Panc1 (cell line): ENCODE measurements around the gene NPAS3.

ENCODE experiments used
- SIN3A ChIP-seq: IDR thresholded peaks from 2 replicates; pipeline ENCODE4 v1.6.1; 2012; ENCODE audit warnings: low read depth, mild to moderate bottlenecking, low read length, moderate library complexity, borderline replicate concordance; ENCODE audit not compliant: insufficient read depth
- TF ChIP-seq, protein P1 (sequence below): fragments of 450-650 bp; IDR thresholded peaks from 2 replicates; pipeline ENCODE4 v1.5.1; 2017; ENCODE audit warnings: mild to moderate bottlenecking

DNA sequence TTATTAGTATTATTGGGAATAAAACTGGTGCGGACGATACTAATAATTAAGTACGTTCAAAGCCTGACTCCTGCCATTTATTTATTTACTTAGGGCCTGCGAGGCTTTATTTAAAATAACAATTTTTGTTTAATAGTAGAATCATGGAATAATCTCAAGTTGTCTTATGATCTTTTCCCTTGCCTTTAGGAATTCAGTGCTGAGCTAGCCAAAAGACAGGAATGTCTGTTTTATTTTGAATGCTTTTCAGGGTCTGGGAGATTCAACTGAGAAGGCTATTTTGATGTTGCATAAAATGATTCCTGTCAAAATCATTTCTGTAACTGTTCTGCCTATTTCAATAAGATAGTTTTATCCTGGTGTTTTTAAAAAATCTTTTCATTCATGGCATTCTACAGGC is 522.4 kb downstream of the NPAS3 start:
- TF ChIP-seq, protein P1, sequence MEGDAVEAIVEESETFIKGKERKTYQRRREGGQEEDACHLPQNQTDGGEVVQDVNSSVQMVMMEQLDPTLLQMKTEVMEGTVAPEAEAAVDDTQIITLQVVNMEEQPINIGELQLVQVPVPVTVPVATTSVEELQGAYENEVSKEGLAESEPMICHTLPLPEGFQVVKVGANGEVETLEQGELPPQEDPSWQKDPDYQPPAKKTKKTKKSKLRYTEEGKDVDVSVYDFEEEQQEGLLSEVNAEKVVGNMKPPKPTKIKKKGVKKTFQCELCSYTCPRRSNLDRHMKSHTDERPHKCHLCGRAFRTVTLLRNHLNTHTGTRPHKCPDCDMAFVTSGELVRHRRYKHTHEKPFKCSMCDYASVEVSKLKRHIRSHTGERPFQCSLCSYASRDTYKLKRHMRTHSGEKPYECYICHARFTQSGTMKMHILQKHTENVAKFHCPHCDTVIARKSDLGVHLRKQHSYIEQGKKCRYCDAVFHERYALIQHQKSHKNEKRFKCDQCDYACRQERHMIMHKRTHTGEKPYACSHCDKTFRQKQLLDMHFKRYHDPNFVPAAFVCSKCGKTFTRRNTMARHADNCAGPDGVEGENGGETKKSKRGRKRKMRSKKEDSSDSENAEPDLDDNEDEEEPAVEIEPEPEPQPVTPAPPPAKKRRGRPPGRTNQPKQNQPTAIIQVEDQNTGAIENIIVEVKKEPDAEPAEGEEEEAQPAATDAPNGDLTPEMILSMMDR: no peak
- no peak for TF ChIP-seq SIN3A
